Stimulated activated CD8-positive, alpha-beta memory T cell treated with anti-CD3 and anti-CD28 coated beads, Interleukin-7, amount 100 ng/mL, for 24 hours (primary cell): ENCODE measurements around the gene ATP5F1A.
"Not testable (repeated sequence)": the region's sequence is repeated elsewhere in the genome, so short reads cannot be mapped to it uniquely, and the experiment has no call there.

Source experiments
- DNase-seq: peaks from one replicate; pipeline ENCODE4 v3.0.0-alpha.2; 2020; ENCODE audit warnings: low read depth

The ATP5F1A gene

DNA sequence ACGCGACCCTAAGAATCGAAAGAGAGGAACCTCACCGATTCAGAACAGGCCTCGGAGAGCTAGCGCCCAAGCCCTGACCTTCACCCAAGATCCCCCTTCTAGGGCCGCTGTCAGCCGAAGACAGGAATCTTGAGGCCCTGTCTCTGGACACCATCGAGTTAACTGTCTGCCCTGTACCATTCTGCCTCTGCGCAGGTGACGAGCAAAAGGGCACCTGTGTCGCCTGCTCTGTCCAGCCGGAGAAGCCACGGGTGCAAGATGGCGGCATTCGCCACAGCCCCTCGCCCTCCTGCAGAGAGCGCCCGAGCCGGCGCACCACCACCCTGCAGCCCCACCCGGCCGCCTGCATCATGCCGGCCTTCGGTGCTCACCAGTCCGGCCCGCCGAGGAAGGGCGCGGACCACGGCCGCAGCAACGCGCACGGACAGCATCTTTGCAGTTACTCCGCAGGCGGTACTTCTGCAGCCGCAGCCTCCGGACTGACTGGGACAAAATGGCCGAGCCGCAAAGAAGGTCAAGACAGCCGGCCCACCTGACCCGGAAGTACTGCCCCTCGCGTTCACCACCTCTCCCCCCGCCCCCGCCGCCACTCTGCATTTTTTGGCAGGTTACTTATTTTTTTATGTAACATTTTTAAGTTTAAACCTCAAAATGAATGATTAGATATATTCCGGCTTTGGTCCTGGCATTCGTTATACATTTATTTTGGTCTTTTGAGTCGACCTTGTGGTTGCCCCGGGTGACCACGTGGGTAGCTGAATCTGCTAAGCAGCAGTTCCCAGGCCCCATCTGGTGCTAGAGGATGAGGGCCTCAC, at the start of gene ATP5F1A:
Gene ATP5F1A, minus strand, starts transcription at position 496 of the 815 bp plus-strand sequence. Its CDS starts 65 bp downstream, at position 431.
- peak; percentile 77 for DNase-seq

DNA sequence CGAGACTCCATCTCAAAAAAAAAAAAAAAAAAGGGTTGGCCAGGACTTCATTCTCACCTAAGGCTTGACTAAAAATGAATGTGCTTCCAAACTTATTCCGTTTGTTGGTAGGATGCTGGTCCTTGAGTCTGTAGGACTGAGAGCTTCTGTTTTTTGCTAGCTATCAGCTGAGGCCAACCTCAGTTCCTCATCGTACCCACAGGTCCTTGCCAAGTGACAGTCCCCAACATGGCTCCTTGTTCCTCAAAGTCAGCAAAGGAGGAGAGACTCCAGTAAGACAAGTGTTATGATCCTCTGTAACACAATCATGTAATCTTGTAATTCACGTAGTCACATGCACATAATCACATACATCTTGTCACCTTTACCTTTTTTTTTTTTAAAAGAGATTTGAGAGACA, 43.1 kb upstream of the ATP5F1A start:
- no peak for DNase-seq

DNA sequence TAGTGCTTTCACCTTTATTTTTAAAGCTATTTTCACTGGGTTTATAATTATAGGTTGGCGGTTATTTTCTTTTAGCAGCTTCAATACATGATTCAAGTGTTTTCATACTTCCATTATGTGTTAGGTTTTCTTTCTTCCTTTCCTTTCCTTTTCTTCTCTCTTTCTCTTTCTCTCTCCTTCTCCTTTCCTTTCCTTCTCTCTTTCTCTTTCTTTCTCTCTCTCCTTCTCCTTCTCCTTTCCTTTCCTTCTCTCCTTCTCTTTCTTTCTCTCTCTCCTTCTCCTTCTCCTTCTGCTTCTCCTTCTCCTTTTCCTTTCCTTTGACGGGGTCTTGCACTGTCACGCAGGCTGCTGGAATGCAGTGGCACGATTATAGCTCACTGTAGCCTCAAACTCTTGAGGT, 42.1 kb upstream of the ATP5F1A start:
- DNase-seq, result no peak

DNA sequence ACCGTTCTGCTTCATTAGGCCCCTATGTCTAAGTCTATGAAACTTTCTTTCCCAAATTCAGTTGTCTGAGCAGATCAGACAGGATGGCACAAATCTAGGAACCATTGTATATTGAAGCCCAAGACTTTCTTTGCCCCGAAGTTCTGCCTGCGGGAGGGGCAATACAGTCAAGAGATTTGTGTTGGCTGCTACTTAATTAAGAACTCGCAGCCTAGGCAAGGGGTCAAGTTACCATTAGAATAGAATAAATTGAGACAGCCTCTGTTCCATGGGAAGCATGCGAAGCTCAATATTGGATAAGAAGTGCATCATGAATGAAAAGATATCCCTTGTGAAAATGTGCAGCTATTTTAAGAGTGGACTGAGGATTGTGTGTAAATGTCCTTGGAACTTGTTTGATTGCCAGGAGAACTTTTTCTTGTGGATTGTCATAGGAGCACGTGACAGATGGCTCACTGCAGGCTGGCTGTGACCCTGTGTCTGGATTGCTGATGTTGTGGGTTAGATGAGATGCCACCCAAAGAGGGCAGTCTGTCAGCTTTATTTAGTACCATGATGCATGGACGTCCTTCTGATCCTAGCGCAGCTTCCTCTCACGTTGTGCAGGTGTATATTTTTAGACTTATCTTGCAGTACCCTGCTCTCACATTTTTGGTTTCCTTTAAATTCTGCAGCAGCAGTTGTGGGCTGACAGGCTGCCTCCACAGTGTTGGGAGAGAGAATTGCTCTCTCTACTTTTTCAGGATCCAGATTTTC, 37.0 kb upstream of the ATP5F1A start:
- no peak for DNase-seq

DNA sequence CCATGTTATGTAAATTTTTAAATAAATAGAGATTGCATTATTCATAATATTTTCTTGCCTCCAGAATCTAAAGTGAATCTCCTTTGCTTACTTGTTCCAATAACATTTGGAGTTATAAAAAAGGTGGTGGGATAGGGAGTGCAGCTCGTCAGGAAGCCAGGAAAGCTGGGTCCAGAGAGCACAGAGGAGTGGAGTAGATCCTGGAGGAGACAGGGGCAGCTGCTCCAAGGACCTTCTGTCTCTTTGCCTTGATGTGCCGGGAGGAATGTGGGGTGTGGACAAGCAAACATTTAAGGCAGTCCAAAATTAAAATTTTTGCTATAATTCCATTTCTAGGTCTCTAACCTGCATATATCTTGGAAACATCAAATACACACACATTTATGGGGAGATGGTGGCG, 35.4 kb upstream of the ATP5F1A start:
- DNase-seq, result no peak

DNA sequence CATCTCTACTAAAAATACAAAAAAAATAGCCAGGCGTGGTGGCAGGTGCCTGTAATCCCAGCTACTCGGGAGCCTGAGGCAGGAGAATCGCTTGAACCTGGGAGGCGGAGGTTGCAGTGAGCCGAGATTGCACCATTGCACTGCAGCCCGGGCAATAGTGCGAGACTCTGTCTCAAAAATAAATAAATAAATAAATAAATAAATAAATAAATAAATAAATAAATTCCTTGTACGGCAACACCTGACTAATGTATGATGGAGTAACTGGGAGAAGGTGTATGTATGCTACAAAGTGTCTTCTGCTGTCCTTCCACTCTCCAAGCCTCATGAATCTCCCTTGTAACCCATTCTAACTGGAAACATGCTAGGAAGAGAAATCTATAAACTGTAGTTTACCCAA, 32.5 kb upstream of the ATP5F1A start:
- DNase-seq, result not testable (repeated sequence)

DNA sequence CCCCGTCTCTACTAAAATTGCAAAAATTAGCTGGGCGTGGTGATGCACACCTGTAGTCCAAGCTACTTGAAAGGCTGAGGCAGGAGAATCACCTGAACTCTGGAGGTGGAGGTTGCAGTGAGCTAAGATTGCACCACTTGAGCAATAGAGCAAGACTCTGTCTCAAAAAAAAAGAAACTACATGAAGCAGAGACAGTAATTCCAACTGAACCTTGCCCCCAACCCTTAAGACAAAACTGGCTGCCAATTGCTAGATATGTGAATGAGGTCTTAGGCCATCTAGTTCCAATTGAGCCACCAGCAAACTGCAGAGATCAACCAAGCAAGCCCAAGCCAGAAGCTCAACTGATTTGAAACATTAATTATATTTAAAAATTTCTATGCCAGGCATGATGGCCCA, 32.0 kb upstream of the ATP5F1A start:
- DNase-seq, result no peak

DNA sequence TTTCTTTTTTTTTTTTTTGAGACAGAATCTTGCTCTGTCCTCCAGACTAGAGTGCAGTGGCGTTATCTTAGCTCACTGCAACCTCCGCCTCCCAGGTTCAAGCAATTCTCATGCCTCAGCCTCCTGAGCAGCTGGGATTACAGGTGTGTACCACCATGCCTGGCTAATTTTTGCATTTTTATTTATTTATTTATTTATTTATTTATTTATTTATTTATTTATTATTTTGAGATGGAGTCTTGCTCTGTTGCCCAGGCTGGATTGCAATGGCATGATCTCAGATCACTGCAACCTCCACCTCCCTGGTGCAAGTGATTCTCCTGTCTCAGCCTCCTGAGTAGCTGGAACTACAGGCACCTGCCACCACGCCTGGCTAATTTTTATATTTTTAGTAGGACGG, 28.5 kb upstream of the ATP5F1A start:
- not testable (repeated sequence) for DNase-seq

DNA sequence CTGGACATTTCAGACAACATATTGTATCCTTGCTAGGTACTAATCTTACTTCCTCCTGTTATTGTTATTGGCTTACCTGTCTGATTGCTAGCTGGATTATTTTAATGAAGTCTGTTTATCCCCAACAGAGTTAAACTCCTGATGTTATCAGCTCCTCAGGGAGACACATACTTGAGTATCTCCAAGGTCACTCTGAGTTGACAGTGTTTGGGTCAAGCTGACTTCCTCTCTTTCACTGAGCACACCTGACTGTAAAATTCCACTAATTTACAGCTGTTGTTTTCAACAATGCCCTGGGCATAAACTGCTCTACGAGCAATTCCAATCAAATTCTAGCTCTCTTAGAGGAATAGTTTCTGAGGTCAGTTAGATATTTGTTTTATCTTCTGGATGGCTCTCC, 15.7 kb upstream of the ATP5F1A start:
- no peak for DNase-seq

DNA sequence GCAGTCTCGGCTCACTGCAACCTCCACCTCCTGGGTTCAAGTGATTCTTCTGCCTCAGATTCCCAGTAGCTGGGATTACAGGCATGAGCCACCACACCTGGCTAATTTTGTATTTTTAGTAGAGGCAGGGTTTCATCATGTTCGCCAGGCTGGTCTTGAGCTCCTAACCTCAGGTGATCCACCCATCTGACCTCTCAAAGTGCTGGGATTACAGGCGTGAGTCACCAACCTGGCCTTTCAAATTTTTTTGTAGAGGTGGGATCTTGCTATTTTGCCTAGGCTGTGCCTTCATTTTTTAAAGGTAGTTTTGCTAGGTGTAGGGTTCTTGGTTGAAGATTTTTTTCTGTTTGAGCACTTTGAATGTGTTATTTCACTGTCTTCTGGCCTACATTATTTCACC, 12.3 kb upstream of the ATP5F1A start:
- DNase-seq, result no peak

DNA sequence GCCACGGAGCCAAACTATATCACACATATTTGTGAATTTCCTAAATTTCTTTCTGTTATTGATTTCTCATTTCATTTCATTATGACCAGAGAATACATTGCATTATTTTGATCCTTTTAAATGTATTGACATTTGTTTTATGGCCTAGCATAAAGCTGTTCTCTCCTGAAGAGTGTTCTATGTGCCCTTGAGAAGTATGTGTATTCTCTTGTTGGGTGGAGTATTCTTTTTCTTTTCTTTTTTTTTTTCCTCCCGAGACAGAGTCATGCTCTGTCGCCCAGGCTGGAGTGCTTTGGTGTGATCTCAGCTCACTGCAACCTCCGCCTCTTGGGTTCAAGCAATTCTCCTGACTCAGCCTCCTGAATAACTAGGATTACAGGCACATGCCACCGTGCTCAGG, 11.3 kb upstream of the ATP5F1A start:
- no peak for DNase-seq

DNA sequence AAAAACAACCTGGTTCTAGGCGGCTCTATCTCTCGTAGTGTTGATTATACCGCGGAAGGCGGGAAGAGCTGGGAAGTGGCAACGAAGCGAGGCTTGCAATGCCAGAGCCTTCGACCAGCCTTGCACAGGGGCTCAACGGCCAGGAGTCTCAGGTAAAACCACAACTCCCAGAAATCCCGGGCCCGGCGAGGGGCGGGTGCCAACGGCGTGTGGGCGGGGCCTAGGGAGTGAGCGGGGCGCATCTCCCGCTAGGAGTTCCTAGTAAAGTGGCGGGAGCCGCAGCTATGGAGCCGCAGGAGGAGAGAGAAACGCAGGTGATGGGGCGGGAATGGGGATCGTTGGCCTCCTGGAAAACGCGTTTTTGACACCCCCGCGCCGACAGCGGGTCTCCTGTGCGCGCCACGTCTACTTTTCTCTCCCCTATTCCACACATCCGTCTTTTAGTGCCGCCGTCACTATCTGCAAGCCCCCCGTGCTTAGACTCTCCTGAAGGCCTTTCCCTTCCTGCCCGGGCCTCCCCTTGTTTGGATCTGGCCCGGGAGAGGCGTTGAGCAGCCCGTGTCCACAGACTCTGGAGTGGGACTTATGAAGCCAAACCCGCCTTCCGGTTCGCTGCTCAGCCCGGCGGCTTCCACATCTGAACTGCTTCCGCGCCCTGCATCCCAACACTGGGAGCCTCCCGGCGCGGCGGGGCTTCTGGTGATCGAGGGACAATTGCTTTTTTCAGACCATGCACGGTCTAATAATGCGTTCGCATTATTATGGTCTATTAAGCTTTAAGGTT, 6.2 kb upstream of the ATP5F1A start, which contains the start of gene HAUS1:
Gene HAUS1, plus strand, starts transcription at position 258 of the 784 bp plus-strand sequence. Its CDS starts 27 bp downstream, at position 285.
- DNase-seq, result peak; percentile 69

DNA sequence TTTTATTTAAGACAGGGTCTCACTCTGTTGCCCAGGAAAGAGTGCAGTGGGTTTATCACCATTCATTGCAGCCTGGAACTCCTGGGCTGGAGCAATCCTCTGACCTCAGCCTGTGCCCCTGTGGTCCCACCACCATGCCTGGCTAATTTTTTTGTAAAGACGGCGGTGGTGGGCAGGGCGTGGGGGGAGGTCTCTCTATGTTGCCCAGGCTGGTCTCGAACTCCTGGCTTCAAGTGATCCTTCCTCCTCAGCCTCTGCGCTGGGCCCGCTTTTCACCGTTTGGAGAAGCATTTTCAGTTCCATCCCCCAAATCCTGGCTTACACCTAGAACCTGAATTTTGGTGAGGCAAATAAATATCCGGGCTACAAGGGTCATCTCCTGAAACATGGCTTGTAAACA, 1.4 kb upstream of the ATP5F1A start:
- no peak for DNase-seq

DNA sequence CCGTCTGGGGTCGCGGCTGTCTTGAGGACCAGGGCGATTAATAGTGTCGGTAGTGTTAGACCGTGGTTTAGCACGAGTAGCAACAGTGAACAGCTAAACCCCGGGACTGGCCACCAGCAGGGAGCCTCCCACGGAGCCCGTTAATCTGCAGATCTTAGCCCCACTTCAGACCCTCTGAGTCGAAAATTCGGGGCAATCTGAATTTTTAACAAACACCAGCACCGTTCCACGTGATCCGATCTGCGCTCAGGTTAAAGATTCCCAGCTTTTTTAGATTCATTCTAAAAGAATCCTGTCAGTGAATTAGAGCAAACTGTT, 479 bp upstream of the ATP5F1A start:
- no peak for DNase-seq

DNA sequence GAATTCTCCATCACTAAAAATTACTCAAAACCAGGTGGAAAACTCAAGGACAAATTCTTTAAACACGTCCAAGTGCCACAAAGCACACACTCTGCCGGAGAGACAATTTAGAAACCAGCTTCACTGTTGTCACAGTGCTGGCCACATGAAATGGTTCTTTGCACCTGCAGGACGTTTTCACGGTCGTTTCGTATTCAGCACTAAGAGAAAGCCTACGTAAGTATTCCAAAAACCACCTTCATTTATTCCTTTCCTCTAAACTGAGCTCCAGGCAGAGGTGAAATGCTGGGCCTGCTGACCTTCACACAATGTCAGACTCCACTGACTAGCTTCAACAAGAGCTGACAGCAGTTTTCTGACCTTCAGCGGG, 680 bp downstream of the ATP5F1A start:
- DNase-seq, result no peak

DNA sequence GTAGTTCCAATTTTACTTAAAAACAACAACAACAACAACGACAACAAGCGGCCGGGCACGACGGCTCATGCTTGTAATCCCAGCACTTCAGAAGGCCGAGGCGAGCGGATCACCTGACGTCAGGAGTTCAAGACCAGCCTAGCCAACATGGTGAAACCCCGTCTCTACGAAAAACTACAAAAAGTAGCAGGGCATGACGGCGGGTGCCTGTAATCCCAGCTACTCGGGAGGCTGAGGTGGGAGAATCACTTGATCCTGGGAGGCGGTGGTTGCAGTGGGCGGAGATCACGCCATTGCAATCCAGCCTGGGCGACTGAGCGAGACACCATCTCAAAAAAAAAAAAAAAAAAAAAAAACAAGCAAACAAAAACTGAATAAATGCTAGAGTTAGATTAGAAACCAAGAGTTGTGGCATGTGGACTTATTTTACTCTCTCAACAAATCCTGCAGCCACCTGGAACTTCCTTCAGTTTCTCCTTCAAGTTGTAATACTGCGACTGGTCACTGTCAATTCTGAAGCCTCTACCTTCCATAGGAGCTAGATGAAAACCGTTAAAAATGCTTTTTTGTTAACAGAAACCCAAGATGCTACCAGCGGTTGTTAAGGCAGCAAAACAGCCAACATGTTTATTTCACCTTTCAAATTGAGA, 1.3 kb downstream of the ATP5F1A start:
- DNase-seq, result no peak

DNA sequence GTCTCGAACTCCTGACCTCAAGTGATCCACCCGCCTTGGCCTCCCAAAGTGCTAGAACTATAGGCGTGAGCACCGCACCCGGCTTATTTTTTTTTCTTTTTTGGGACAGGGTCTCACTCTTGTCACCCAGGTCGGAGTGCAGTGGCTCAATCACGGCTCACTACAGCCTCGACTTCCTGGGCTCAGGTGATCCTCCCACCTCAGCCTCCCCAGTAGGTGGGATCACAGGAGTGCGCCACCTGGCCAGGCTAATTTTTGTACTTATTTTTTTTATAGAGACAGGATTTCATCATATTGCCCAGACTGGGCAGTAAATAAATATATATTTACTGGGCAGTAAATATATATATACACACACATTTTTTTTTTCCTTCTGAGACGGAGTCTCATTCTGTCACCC, 2.6 kb downstream of the ATP5F1A start:
- DNase-seq, result no peak

DNA sequence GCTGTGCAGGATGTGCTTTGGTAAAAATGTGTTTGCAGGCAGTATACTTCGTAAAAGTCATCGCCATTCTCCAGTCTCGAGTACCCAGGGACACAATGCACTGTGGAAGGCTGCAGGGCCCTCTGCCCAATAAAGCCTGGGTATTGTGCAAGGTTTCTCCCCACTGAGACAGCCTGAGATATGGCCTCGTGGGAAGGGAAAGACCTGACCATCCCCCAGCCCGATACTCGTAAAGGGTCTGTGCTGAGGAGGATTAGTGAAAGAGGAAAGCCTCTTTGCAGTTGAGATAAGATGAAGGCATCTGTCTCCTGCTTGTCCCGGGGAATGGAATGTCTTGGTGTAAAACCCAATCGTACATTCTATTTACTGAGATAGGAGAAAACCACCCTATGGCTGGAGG, 9.6 kb downstream of the ATP5F1A start:
- not testable (repeated sequence) for DNase-seq

DNA sequence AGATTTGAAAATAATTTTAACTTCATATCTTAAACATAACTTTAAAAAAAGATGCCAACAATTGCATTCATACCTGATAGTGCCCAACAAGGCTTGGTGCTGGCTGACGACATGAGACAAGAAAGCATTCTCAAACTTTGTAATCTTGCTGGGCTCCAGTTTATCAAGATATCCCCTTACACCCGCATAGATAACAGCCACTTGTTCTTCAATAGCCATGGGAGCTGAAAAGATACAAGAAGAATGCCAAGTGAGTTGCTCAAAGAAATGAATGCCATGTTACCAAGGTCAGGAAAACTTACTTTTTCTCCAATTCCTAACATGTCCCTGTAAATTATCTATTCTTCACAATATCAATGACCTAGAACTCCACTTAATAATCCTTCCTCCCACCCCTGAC, 13.7 kb downstream of the ATP5F1A start:
- no peak for DNase-seq

DNA sequence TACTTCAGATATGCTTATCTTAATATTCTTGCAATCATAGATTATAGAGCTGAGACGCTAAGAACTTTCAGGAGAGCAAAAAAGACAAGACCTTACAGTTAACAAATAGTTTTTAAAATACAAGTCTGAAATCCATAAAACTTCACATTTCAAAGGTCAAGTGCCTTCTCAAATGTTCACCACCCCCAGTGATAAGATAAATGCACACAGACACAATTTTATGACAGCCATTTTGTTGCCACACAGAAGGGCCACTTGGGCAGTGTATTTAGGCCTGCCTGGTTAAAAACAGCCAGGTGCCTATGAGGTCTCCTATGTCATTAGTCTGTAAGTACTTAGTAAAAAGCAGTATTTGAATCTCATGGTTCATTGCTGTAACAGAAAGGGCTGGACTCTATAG, 17.9 kb downstream of the ATP5F1A start:
- no peak for DNase-seq

DNA sequence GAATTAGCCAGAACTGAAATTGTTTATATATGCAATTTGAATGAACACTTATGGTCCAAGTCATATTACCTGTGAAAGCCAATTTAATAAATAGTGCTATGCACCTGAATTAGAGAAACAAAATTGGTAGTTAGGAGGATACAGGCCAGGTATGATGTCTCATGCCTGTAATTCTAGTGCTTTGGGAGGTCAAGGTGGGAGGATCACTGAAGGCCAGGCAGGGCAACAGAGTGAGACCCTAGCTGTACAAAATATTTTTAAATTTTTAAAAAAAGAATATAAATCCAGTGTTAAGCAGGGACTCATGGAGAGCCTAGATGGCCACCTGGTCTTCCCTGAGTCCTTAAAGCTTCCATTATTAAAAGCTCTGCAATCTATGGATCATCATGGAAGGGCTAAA, 18.8 kb downstream of the ATP5F1A start:
- no peak for DNase-seq
